Nephron progenitor cell (in vitro differentiated cells): Measurements from ENCODE around the gene PWP2.

Experiments
- DNase-seq: peaks from one replicate; pipeline ENCODE4 v3.0.0; 2021
- H3K27ac Mint-ChIP-seq: 2 replicates; pipeline ENCODE4 v1.8.0; 2021; ENCODE audit warnings: mild to moderate bottlenecking, moderate library complexity, mixed read lengths
- H3K27me3 Mint-ChIP-seq: 2 replicates; pipeline ENCODE4 v1.8.0; 2021; ENCODE audit warnings: mild to moderate bottlenecking, low read depth, mixed read lengths; ENCODE audit not compliant: poor library complexity
- H3K36me3 Mint-ChIP-seq: 2 replicates; pipeline ENCODE4 v1.8.0; 2021; ENCODE audit warnings: low read depth, mixed read lengths
- H3K4me1 Mint-ChIP-seq: 2 replicates; pipeline ENCODE4 v1.8.0; 2021; ENCODE audit warnings: mixed read lengths
- H3K4me3 Mint-ChIP-seq: 2 replicates; pipeline ENCODE4 v1.8.0; 2021; ENCODE audit warnings: mild to moderate bottlenecking, moderate library complexity, mixed read lengths
- H3K9me3 Mint-ChIP-seq: 2 replicates; pipeline ENCODE4 v1.8.0; 2021; ENCODE audit warnings: mild to moderate bottlenecking, moderate library complexity, mixed read lengths
- CTCF ChIP-seq: fragments of 200-600 bp; sonication (generic); IDR thresholded peaks from 2 replicates; pipeline ENCODE4 v1.5.0; 2021; ENCODE audit warnings: antibody characterized with exemption

The PWP2 gene

GRCh38 chr21:44078411-44078981 is 28.7 kb upstream of the PWP2 start:
- no peaks in the 10 kb centered on the region for H3K4me1 Mint-ChIP-seq

GRCh38 chr21:44079446-44079845 is 27.8 kb upstream of the PWP2 start:
- H3K27ac Mint-ChIP-seq: peak overlapping the region; percentile 76
- no peaks in the 10 kb centered on the region for H3K9me3 Mint-ChIP-seq
- H3K4me1 Mint-ChIP-seq: no peaks in the 10 kb centered on the region
- TF ChIP-seq CTCF: no peak
- peaks cover 63% of the 10 kb centered on the region for H3K36me3 Mint-ChIP-seq
- no peak for DNase-seq
- no peaks in the 10 kb centered on the region for H3K27me3 Mint-ChIP-seq
- H3K4me3 Mint-ChIP-seq: no peak overlapping the region

More at GRCh38 chr21:44078411-44078981, 28.7 kb upstream of the PWP2 start:
- TF ChIP-seq CTCF: no peak
- Mint-ChIP-seq H3K27me3 (no peaks in the 10 kb centered on the region), H3K36me3 (peaks cover 69% of the 10 kb centered on the region), H3K9me3 (no peaks in the 10 kb centered on the region), H3K4me3 (no peak overlapping the region), H3K27ac (peak overlapping the region; percentile 19)
- DNase-seq: no peak

GRCh38 chr21:44079846-44080245 is 27.4 kb upstream of the PWP2 start:
- Mint-ChIP-seq H3K27me3 (no peaks in the 10 kb centered on the region), H3K36me3 (peaks cover 65% of the 10 kb centered on the region), H3K27ac (no peak overlapping the region), H3K4me3 (no peak overlapping the region), H3K4me1 (no peaks in the 10 kb centered on the region), H3K9me3 (no peaks in the 10 kb centered on the region)
- no peak for DNase-seq
- no peak for TF ChIP-seq CTCF

GRCh38 chr21:44082648-44083440 is 24.4 kb upstream of the PWP2 start:
- Mint-ChIP-seq H3K4me1 (no peaks in the 10 kb centered on the region), H3K36me3 (peaks cover 53% of the 10 kb centered on the region), H3K27me3 (no peaks in the 10 kb centered on the region), H3K9me3 (no peaks in the 10 kb centered on the region), H3K27ac (peak overlapping the region; percentile 18), H3K4me3 (no peak overlapping the region)
- TF ChIP-seq CTCF: no peak
- DNase-seq: no peak

- no peak overlapping the region for H3K27ac Mint-ChIP-seq
- H3K4me1 Mint-ChIP-seq: no peaks in the 10 kb centered on the region
- H3K4me3 Mint-ChIP-seq: no peak overlapping the region
- no peaks in the 10 kb centered on the region for H3K9me3 Mint-ChIP-seq
- H3K36me3 Mint-ChIP-seq: peaks cover 51% of the 10 kb centered on the region
- peaks cover 1% of the 10 kb centered on the region for H3K27me3 Mint-ChIP-seq
- no peak for DNase-seq
- no peak for TF ChIP-seq CTCF
Observed at GRCh38 chr21:44083631-44084291, 23.4 kb upstream of the PWP2 start.
